ENCODE results near the gene CYP26C1. TPM values are rescaled to one million over a fixed set of nuclear protein-coding genes. Genes with fewer than 3 reads are reported as not detected.
A peak's percentile ranks its signal among the peaks of the same experiment; 100 is the strongest.

The CYP26C1 gene
- total RNA-seq, 1 donor from 2014 or later = 0.25 TPM

DNA sequence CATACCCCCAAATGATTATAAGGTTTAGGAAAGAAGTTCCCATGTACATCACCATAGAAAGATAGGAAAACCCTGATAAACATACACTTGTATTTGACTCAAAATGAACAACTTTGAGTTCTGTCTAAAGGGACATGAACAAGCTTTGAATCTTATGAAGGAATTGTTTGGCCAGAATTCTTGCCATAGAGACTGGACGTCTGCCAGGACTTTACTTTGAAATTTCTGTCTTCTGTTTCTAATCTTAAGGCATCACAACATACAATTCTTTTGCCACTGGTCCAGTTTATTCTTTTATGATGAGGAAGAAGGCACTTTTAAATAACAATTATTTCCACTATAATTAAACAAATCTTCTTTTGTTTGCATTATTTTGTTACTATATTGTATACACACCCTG is 26.2 kb upstream of the CYP26C1 start:
- Mint-ChIP-seq H3K4me1 (ENCODE audit: low read depth) (peaks cover 49% of the 10 kb centered on the region), H3K9me3 (ENCODE audit: low read depth) (no peaks in the 10 kb centered on the region), H3K36me3 (ENCODE audit: low read depth) (no peaks in the 10 kb centered on the region), H3K27me3 (ENCODE audit: low read depth) (no peaks in the 10 kb centered on the region), H3K27ac (ENCODE audit: unreplicated experiment) (no peak overlapping the region), H3K4me3 (ENCODE audit: unreplicated experiment) (no peak overlapping the region)
- TF ChIP-seq, protein P1, sequence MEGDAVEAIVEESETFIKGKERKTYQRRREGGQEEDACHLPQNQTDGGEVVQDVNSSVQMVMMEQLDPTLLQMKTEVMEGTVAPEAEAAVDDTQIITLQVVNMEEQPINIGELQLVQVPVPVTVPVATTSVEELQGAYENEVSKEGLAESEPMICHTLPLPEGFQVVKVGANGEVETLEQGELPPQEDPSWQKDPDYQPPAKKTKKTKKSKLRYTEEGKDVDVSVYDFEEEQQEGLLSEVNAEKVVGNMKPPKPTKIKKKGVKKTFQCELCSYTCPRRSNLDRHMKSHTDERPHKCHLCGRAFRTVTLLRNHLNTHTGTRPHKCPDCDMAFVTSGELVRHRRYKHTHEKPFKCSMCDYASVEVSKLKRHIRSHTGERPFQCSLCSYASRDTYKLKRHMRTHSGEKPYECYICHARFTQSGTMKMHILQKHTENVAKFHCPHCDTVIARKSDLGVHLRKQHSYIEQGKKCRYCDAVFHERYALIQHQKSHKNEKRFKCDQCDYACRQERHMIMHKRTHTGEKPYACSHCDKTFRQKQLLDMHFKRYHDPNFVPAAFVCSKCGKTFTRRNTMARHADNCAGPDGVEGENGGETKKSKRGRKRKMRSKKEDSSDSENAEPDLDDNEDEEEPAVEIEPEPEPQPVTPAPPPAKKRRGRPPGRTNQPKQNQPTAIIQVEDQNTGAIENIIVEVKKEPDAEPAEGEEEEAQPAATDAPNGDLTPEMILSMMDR (IDR thresholded peaks at IDR 0.05) = no peak
- DNase-seq (ENCODE audit: low spot score) = no peak

DNA sequence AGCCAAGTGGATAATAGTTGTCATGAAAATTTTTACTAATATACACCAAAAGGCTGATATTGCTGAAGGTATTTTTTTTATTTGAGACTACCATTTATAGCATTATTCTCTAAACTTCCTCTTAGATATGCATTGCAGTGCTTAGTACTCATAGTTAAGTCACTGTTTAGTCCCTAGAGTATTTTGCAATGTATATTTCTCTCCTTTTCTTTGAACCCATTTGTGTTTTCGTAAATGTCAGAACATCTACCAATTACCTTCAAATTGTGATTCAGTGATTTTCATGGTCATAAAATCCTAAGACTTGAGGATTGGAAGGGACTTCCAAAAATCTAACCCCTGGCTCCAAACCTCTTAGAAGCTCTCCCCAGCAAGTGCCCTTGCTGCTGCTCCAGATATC is 21.5 kb upstream of the CYP26C1 start:
- H3K36me3 Mint-ChIP-seq (ENCODE audit: low read depth) = no peaks in the 10 kb centered on the region
- H3K4me1 Mint-ChIP-seq (ENCODE audit: low read depth) = peaks cover 7% of the 10 kb centered on the region
- H3K27me3 Mint-ChIP-seq (ENCODE audit: low read depth) = no peaks in the 10 kb centered on the region
- H3K27ac Mint-ChIP-seq (ENCODE audit: unreplicated experiment) = no peak overlapping the region
- H3K4me3 Mint-ChIP-seq (ENCODE audit: unreplicated experiment) = no peak overlapping the region
- H3K9me3 Mint-ChIP-seq (ENCODE audit: low read depth) = no peaks in the 10 kb centered on the region
- DNase-seq (ENCODE audit: low spot score) = no peak
- TF ChIP-seq, protein P1 (IDR thresholded peaks at IDR 0.05) = no peak

DNA sequence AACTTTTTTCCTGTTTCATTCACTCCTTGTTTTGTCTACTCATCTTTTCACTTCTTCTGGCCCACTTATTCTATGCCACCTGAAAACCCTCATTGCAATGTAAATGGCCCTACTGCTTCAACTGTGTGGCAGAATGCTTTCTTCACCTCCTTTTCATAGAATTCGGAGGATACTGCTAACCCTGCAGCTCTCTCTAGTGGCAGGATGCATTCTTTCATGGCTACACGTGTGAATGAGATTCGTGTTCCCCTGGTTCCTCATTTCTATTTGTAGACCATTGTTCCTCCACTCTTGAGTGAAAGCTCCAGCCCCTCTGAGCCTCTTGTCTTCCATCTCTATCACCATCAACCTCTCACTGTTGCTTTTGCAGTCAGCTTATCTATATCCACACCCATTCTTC is 20.9 kb upstream of the CYP26C1 start:
- Mint-ChIP-seq H3K4me1 (ENCODE audit: low read depth) (peaks cover under 1% of the 10 kb centered on the region), H3K27ac (ENCODE audit: unreplicated experiment) (no peak overlapping the region), H3K36me3 (ENCODE audit: low read depth) (no peaks in the 10 kb centered on the region), H3K9me3 (ENCODE audit: low read depth) (no peaks in the 10 kb centered on the region), H3K27me3 (ENCODE audit: low read depth) (no peaks in the 10 kb centered on the region), H3K4me3 (ENCODE audit: unreplicated experiment) (no peak overlapping the region)
- DNase-seq (ENCODE audit: low spot score) = no peak
- TF ChIP-seq, protein P1 (IDR thresholded peaks at IDR 0.05) = peak; percentile 82

DNA sequence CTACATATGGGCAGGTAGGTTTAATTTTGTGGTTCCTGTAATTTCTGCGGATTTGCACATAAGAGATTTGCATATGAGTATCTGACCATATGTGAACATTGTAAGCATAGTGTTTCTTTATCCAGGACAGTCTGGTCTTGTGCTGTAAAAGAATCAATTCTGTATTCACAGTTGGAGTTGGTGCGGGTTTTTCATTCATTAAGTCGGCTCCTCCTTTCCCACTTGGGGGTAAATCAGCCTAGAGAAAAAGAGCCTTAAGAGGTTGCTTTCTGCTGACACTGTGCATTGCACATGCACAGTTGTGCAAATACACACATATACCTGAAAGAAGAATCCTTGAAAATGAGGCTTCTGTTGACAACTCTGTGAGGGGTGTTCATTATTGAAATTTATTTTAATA is 6.1 kb upstream of the CYP26C1 start:
- no peak overlapping the region for H3K27ac Mint-ChIP-seq (ENCODE audit: unreplicated experiment)
- no peaks in the 10 kb centered on the region for H3K36me3 Mint-ChIP-seq (ENCODE audit: low read depth)
- no peak overlapping the region for H3K4me3 Mint-ChIP-seq (ENCODE audit: unreplicated experiment)
- DNase-seq (ENCODE audit: low spot score) = no peak
- peaks cover 9% of the 10 kb centered on the region for H3K4me1 Mint-ChIP-seq (ENCODE audit: low read depth)
- H3K27me3 Mint-ChIP-seq (ENCODE audit: low read depth) = peaks cover 2% of the 10 kb centered on the region
- H3K9me3 Mint-ChIP-seq (ENCODE audit: low read depth) = no peaks in the 10 kb centered on the region
- TF ChIP-seq, protein P1 (IDR thresholded peaks at IDR 0.05) = no peak

DNA sequence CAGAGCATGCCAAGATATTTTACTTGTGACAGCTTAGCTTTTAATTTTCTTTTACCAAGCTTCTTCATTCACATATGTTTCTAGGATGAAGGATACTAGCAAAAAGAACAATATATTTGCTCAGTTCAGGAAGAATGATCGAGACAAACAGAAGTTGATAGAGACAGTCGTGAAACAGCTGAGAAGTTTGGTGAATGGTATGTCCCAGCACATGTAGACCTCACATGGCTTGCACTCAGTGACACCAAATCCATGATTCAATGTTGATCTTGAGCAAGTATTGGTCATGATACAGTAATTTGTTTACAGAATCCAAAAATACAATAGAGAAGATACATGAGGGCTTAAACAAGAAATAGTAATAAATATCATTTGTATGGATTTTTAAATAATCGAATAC is 2.5 kb upstream of the CYP26C1 start:
- DNase-seq (ENCODE audit: low spot score) = no peak
- Mint-ChIP-seq H3K36me3 (ENCODE audit: low read depth) (peaks cover 2% of the 10 kb centered on the region), H3K4me1 (ENCODE audit: low read depth) (peaks cover 12% of the 10 kb centered on the region), H3K4me3 (ENCODE audit: unreplicated experiment) (no peak overlapping the region), H3K27me3 (ENCODE audit: low read depth) (peaks cover 2% of the 10 kb centered on the region), H3K27ac (ENCODE audit: unreplicated experiment) (no peak overlapping the region), H3K9me3 (ENCODE audit: low read depth) (no peaks in the 10 kb centered on the region)
- TF ChIP-seq, protein P1 (IDR thresholded peaks at IDR 0.05) = no peak

All from chondrocyte (in vitro differentiated cells).